DMS53 treated with DMSO at 0.1 percent for 48 hours (cell line): ENCODE measurements around the gene KIAA1755.

Source experiments
- DNase-seq: peaks from one replicate; lab custom pipeline; 2025; ENCODE audit not compliant: unreplicated experiment; lab: John Stamatoyannopoulos, UW

The KIAA1755 gene

DNA sequence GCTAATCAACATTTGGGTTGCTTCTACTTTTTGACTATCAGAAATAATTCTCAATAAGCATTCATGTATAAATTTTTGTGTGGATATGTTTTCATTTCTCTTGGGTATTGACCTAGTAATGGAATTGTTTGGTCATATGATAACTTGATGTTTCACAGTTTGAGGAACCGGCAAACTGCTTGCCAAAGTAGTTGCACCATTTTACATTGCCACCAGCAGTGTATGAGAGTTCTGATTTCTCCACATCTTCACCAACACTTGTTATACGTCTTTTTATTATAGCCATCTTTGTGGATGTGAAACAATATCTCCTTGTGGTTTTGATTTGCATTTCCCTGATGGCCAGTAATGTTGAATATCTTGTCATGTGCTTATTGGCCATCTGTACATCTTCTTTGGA lies 52.9 kb downstream of the KIAA1755 start:
- no peak for DNase-seq

DNA sequence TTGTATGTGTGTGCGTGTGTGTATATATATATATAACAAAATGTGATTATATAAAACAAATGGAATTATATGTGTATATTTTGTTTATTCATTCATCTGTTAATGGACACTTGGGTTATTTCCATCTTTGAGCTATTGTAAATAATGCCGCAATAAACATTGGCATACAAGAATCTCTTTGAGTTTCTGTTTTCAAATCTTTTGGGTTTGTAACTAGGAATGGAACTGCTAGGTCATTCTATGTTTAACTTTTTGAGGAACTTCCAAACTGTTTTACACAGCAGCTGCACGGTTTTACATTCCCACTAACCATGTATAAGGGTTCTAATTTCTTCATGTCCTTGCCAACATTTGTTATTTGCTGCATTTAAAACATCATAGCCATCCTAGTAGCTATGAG lies 55.5 kb downstream of the KIAA1755 start:
- no peak for DNase-seq

DNA sequence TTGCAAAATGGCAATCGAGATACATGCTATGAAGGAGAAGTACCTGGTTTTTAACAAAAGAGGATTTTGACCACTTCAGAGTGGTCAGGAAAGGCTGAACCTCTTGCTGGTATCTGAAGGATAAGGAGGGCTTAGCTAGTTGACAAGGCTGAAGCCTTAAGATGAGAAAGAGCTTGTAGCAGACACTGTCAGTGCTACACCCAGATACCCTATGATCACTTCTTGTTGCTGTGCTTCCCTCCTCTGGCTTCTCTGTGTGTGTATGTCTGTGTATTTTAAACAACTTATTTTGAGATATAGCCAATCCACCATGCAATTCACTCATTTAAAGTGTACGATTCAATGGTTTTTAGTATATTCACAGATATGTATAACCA lies 56.6 kb downstream of the KIAA1755 start:
- no peak for DNase-seq

DNA sequence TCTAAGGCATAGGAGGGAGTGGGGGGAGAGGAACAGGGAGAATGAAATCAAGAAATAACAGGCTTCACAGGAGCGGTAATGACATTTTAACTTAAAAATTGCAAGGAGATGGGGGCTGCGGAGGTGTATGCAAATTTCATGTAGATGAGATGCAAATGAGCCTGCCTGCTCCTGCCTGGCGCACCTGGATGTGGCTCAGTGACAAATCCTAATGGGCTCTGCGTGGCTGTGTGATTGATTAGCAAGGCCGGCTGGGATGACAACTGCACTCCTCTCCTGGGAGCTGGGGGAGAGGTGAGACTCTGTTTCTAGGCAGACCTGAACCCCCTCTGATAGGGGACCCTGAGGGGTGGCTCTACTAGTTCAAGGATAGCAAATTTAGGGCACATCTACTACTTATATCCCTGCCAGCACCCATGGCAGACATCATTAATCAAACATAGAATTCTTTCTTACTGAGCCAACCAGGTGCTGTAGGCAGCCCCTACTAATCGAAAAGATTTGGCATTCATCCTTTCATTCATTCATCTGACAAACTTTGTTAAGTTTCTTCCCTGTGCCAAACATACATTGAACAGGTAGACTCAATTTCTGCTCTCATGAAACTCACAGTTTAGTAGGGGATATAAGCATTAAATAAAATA lies 57.1 kb downstream of the KIAA1755 start:
- no peak for DNase-seq

DNA sequence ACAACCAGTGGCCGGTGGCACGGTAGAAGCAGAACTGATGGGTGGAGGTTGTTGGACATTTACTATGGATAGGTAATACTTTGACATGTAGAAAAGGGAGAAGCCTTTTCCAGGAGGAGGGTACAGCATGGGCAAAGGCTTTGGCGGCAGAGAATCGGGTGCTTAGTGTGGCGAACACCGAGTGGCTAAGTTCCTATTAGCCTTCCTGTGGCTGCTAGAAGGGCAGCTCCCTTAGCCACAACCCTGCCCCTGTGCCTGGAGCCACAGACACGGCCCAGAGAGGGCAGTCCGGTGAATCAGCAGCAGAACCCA lies 57.6 kb downstream of the KIAA1755 start:
- DNase-seq: no peak

DNA sequence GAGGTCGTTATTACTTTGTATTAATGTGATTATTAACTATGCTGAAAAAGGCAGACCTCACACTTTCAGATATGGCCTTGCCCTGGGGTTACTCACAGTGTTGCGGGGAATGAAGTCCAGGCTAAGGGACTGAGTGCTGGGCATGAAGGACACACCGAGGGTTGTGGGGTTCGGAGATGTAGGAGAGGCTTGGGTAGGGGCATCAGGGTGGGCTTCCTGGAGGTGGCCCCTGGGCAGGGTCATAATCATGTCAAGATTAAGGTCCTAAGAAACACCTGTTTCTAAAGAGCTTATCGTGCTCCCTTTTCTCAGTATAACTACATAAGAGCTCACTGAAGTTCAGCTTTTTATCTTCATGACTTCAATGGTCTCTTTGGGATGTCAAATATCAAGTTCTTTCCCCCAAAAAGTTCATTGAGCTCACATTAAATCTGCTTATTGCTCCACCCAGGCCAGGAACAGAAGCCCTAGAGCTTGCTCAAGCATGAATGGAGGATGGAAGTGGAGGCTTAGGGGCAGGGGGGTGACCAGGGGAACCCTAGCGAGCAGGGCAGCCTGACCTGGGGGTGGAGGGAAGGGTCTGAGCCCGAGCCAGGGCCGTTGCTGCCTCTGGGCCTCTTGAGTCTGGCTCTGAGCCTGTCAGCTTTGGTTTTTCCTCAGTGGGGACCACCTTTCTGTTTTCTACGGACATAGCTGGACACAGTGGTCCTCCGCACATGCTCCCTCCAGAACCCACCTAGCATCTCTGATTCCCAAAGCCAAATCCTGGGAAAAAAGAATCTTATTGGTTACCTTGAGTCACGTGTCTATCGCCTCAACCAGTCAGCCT lies 58.2 kb downstream of the KIAA1755 start:
- DNase-seq: no peak

DNA sequence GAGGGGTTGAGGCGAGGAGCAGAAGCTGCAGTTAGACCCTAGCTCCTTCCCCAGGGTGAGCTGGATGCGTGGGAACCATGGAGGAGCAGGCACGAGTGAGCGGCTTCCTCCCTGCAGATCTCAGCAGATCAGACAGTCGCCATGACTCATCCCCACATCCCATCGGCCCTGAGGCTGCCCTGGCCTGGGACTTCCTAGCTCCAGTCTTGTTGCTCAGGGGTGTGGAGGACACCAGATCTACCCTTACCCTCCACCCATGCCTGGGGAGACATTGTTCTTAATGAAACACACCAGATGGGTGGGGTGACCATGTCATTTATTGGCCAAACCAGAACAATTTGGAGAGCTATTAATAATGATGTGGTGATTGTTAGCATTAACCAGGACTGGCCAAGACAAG lies 59.2 kb downstream of the KIAA1755 start:
- DNase-seq: no peak

DNA sequence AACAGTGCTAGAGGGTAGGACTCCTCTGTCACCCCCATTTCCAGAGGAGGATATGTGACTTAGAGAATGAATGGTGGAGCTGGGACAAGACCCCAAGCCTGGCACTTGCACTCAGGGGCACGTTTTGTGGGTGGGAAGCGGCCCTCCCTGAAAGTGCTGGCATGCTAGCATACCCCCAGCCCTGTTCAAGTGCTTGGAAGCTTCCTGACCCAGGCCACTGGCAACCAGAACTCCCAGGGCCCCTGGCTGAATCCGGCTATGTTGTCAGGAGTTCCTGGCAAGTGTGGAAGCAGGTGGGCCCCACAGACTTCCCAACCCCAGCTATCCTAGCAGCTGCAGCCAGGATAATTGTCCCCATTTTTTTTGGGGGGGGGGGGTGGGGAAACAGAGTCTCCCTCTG lies 59.9 kb downstream of the KIAA1755 start:
- DNase-seq: no peak

DNA sequence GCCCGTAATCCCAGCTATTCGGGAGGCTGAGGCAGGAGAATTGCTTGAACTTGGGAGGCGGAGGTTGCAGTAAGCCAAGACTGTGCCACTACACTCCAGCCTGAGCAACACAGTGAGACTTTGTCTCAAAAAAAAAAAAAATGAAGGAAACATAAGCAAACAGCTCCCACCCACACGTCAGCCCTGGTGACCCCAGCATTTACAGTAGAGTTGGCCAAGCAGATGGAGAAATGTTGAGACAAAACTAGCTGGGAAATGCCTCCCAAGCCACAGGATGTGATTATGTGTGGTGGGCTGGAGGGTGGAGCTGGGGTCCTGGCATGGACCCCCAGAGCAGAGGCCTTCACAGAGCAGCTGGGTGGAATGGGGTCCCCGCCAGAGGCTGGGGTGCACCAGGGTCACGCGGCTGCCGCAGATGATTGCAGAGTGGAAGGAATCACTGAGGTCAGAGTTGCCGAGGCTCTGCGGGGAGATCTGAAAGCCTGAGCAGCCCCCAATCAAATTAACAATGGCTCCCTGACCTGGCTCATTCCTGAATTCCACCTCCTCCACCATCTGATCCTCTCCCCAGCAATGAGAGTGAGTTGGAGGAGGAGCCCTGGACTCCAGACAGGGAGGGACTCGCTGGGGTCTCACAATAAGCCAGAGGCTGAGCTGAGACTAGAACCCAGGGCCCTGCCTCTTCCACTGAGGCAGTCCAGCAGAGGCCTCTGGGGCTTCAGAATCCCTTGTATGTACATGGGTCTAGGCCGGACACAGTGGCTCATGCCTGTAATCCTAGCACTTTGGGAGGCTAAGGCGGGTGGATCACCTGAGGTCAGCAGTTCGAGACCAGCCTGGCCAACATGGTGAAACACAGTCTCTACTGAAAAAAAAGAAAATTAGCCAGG lies 60.8 kb downstream of the KIAA1755 start:
- no peak for DNase-seq

DNA sequence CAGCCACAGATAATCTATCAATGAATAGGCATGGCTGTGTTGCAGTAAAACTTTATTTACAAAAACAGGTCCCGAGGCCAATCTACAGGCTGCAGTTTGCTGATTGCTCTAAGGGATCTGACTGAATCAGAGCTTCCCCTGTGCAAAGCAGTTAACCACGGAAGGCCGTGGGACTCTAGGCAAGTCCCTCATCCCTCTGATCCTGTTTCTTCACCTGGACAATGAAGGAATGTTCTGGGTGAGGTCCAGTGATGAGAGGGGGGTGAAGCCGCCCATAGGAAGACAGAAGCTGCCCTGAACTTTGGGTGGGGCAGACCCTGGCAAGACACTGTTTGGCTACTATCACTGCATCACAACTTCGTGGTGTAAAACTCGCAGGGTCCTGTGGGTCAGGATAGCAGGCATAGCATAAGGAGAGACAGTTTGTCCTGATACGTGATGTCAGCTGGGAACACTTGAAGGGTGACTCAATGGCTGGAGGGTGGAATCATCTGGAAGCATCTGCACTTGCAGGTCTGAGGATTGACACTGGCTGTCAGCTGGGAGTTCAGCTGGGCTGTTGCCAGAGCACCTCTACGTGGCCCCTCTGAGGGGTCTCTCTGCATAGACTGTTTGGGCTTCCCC lies 62.2 kb downstream of the KIAA1755 start:
- no peak for DNase-seq

DNA sequence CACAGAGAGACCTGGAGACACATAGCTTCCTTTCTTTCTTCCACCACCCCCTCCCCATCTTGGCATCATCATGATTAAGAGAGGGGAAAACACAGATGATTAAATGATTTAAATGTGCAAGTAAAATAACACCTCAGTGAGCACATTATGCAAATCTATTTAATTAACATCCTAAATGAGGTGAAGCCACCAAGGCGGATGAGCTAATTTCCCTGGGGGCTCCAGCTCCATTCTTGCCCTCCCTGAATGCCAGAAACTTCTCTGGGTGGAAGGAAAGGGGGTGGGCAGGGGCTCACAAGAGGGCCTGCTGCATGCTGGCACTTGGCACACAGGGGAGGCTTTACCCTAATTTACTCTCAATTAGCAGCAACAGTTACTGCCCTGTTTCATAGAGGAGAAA lies 62.9 kb downstream of the KIAA1755 start:
- DNase-seq: no peak

DNA sequence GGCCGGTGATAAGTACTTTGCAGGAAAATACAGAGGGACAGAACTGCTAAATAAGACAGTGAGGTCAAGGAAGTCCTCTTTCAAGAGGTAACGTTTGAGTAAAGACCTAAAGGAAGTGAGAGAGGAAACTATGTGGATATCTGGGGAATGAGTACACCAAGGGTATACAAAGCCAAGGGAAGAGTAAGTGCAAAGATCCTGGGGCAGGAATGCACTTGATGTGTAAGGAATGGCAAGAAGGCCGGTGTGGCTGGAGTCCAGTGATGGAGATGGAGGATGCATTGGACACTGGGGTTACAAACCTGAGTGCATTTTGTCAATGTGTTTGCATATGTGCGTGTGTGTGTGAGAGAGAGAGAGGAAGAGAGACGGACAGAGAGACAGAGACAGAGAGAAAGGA lies 63.3 kb downstream of the KIAA1755 start:
- no peak for DNase-seq

DNA sequence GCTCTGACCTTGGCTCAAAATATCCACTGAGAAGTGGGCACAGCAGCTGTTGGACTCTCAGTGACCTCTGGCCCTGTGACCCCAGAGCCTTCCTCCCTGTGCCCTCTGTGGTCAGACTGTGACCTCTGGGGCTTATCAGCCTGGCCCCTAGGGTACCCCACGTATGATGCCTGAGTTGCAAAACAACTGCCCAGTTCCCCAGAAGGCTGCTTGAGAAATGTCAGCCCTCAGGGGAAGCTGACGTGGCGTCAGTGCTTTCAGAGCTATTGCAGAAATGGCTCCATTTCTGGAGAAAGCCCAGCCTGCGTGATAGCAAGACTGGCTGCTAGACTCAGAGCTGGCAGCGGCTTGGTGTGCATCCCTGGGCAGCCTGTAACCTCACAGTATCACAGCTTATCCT lies 63.9 kb downstream of the KIAA1755 start:
- no peak for DNase-seq

DNA sequence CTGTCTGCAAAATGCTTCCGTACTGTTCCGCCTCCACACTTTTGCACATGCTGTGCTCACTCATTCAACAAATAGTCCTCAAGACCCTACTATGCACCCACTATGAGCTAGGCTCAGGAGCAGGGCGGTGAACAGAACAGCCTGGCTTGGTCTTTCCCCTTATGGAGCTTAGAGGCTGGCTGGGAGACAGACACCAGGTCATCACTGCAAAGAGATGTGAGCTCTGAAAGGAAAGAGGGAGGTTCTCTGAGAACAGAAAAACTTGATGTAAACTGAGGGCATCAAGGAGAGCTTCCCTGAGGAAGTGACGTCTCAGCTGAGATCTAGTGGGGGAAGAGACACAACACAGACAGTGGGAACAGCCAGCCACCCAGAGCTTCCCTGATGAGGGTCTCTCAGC lies 64.5 kb downstream of the KIAA1755 start:
- DNase-seq: no peak

DNA sequence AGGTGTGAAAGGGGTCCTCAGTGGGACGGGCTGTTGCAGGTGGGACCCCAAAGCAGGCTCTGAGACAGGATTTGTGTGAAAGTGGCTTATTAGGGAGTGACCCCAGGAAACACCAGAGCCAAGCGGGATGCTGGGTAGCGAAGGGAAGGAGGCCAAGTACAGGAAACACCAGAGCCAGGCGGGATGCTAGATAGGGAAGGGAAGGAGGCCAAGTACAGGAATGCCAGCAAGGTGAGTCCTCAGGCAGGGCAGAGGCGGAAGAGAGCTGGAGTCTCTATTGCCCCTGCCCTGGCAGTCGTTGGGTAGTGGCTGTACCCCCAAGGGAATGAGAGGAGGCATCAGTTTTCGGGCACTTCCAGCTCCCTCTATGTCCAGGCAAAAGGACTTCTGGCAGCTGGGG lies 65.0 kb downstream of the KIAA1755 start:
- no peak for DNase-seq

DNA sequence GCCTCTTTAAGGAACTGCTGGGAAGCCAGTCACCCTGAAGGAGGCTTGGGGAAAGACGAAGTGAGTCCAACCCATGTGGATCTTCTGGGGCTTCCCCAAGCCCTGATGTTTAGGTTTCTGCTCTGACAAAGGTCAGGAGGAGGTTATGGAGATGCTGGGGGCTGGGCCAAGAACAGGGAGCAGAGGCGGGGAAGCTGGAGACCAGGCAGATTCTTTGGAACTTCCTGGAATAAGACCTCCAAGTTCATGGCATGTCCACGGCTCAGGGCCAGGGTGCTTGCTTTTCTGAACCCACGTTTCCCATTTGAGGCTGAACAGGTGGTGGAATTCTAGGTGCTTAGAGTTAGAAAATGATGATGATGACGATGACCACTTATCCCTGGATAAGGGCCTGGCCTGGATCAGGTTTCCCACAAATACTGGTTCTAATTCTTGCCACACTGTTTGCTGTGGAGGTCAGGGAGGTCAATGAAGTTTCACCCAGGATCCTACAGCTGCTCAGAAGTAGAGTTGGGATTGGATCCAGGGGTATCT lies 65.5 kb downstream of the KIAA1755 start:
- no peak for DNase-seq

DNA sequence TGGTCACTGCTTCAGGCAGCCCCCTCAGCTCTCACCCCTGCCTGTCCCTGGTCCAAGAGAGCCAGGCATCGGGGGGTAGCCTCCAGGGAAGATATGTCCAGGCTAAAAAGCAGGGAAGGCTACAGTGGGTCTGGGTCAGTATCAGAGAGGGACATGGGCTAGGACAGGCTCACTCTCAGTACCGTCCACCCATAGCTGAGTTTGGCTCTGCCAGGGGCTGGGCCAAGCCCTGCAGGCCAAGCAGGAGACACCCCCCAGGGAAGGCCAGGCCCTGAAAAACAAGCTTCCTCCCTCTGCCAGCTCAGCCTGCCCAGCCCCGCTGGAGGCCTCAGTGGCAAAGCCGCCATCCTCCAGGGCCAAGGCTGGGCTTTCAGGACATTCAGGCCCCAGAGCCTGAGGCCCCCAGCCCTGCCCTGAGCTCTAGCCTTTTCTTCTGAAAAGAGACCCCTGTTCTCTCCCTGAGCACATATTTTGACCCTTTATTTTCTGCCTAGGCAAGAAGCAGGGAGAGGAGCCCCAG lies 66.9 kb downstream of the KIAA1755 start:
- DNase-seq: no peak

DNA sequence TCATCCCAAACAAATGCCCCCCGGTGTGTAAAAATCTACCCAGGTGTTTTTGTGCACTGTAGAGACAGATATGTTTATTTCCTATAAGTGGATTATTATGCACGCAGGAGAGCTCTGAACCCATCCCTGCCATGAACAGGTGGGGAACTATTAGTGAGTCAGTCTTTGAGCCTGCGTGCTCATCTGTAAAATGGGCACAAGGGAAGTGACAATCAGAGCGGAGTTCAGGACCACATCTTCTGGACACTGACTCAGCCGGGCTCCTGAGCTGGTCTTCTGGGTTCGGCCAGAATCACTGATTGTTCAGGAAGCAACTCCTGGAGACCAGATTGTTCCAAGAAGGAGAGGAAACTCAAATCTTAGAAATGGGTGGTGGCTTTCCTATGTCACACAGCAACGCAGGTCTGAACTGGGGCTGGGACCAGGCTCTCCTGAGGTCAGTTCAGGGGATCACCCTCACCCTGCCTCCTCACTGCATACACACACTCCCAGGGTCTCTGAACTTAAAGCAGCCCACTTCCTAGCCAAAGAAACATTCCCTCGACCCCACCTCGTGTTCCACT lies 68.1 kb downstream of the KIAA1755 start:
- no peak for DNase-seq

DNA sequence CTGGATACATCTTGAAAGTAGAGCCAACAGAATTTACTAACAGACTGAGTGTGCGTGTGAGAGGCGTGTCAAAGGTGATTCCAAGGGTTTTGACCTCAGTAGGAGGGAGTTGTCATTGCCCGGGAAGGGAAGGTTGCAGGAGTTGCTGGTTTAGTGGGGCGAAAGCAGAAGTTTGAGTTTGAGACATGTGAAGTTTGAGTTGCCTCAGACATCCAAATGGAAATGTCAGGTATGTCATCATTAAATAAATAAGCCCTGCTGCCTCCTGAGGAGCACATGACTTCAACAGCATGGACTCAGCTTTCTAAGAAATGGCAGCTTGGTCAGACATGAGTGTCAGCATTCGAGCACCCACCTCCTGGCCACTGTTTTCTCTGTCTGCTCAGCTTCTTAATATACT lies 68.9 kb downstream of the KIAA1755 start:
- DNase-seq: no peak

DNA sequence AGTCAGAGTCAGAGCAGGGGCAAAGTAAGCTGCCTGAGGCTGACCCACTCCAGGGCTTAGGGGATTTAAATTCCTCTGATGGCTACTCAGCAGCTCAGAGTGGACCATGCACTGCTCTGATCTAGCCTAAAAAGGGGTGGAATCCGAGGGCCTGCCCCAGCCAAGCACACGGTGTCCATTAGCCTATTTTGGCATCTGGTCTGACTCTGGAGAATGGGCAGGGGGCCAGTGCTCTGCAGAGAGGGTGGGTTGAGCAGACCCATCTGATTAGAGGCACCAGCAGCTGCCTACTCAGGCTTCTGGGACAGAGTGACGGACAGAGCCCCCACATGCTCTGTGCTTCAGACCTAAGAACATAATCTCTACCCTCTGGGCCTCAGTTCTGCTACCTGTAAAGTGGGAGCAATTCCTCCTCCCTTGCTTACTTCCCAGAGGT lies 69.6 kb downstream of the KIAA1755 start:
- no peak for DNase-seq

DNA sequence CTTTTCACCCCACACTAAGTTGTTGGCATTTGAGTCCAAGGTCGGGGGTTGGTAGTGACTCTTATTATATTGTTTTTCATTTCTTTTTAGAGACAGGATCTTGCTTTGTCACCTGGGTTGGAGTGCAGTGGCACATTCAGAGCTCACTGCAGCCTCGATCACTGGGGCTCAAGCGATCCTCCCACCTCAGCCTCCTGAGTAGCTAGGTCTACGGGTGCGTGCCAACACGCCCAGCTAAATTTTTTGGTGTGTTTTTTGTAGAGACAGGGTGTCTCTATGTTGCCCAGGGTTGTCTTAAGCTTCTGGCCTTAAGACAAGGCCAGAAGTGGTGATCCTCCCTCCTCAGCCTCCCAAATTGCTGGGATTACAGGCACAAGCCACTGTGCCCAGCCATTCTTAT lies 70.4 kb downstream of the KIAA1755 start:
- DNase-seq: no peak
